CD4-positive, alpha-beta T cell treated with Interleukin-12 subunit alpha and Interleukin-12 subunit beta, for 1 hour (primary cell): ENCODE results near the gene ODAD2.
"Not testable (repeated sequence)": the region's sequence is repeated elsewhere in the genome, so short reads cannot be mapped to it uniquely, and the experiment has no call there.

ENCODE experiments used
- DNase-seq: peaks from one replicate; pipeline ENCODE4 v3.0.0-alpha.2; 2020

ODAD2 gene

GRCh38 chr10:27998954-27999275, at the start of gene ODAD2:
Gene ODAD2, minus strand, starts transcription at chr10:27999079. Its CDS starts 3,937 bp downstream, at chr10:27995142.
- no peak for DNase-seq

- no peak for DNase-seq
Observed at GRCh38 chr10:28047061-28047460, 48.2 kb upstream of the ODAD2 start.

- no peak for DNase-seq
Observed at GRCh38 chr10:28046579-28046978, 47.7 kb upstream of the ODAD2 start.

- DNase-seq = no peak
Observed at GRCh38 chr10:28043941-28044340, 45.1 kb upstream of the ODAD2 start.

GRCh38 chr10:28036587-28036986, 37.7 kb upstream of the ODAD2 start:
- DNase-seq = no peak

GRCh38 chr10:28020993-28021982, 22.4 kb upstream of the ODAD2 start:
- DNase-seq = no peak

- DNase-seq = no peak
Observed at GRCh38 chr10:28020080-28020860, 21.4 kb upstream of the ODAD2 start.

GRCh38 chr10:28014651-28015050, 15.8 kb upstream of the ODAD2 start:
- no peak for DNase-seq

GRCh38 chr10:28012990-28013515, 14.2 kb upstream of the ODAD2 start:
- DNase-seq = no peak

GRCh38 chr10:28010821-28011220, 11.9 kb upstream of the ODAD2 start:
- DNase-seq = no peak

GRCh38 chr10:28008054-28008453, 9.2 kb upstream of the ODAD2 start:
- DNase-seq = no peak

- no peak for DNase-seq
Observed at GRCh38 chr10:28001353-28001752, 2.5 kb upstream of the ODAD2 start.

- no peak for DNase-seq
Observed at GRCh38 chr10:27998178-27998953, 513 bp downstream of the ODAD2 start.

- DNase-seq = no peak
Observed at GRCh38 chr10:27997865-27998177, 1.1 kb downstream of the ODAD2 start.

GRCh38 chr10:27995311-27995710, 3.6 kb downstream of the ODAD2 start:
- no peak for DNase-seq

- DNase-seq = not testable (repeated sequence)
Observed at GRCh38 chr10:27989357-27989756, 9.5 kb downstream of the ODAD2 start.

- no peak for DNase-seq
Observed at GRCh38 chr10:27986821-27987220, 12.1 kb downstream of the ODAD2 start.

GRCh38 chr10:27982875-27983543, 15.9 kb downstream of the ODAD2 start:
- no peak for DNase-seq

- no peak for DNase-seq
Observed at GRCh38 chr10:27981744-27982143, 17.1 kb downstream of the ODAD2 start.

GRCh38 chr10:27970795-27971194, 28.1 kb downstream of the ODAD2 start:
- not testable (repeated sequence) for DNase-seq

GRCh38 chr10:27969931-27970330, 28.9 kb downstream of the ODAD2 start:
- DNase-seq = not testable (repeated sequence)

- no peak for DNase-seq
Observed at GRCh38 chr10:27959093-27959715, 39.7 kb downstream of the ODAD2 start.
